ENCODE results near the gene TFCP2.

- TF ChIP-seq POLR2AphosphoS5 (IDR thresholded peaks at IDR 0.05) (no peak), CTCF (IDR thresholded peaks at IDR 0.05) (no peak), EP300 (IDR thresholded peaks at IDR 0.05) (no peak)
Observed at GRCh38 chr12:51127050-51127729, 45.7 kb downstream of the TFCP2 start.
